HCT116 (cell line): ENCODE results near the gene CATSPERZ. TPM values are rescaled to one million over a fixed set of nuclear protein-coding genes. Genes with fewer than 3 reads are reported as not detected.

ENCODE experiments used
- ATAC-seq: fragments of 200-7000 bp; cut with Tn5 transposase; 2 replicates; pipeline ENCODE4 v1.9.1; 2020; ENCODE audit warnings: mild to moderate bottlenecking, moderate library complexity
- BruUV-seq: library from RNA; stranded (reverse); fragments of 400-500 nt; replicated peaks from 2 replicates; lab custom pipeline; 2021; lab: Mats Ljungman, UMichigan
- CTCF ChIA-PET: fragments of 300-600 bp; sonication (Branson Sonifier 250); formaldehyde crosslinking; loops from one replicate; lab custom pipeline; 2021; ENCODE audit warnings: antibody characterized with exemption; lab: Charles Lee
- POLR2A ChIA-PET: fragments of 300-600, 350-600 bp; sonication (Branson Sonifier 250); formaldehyde crosslinking; loops from one replicate; lab custom pipeline; 2021; ENCODE audit warnings: antibody characterized with exemption; lab: Charles Lee
- RAD21 ChIA-PET, 2 experiments: fragments of 300-600 bp; sonication (Branson Sonifier 250); formaldehyde crosslinking; loops; one replicate each; lab custom pipeline; 2023; ENCODE audit warnings: low total read pairs in 2 of 2; ENCODE audit not compliant: uncharacterized antibody in 2 of 2, unreplicated experiment in 2 of 2, low non-redundant PET in 1 of 2; lab: Charles Lee
- DNase-seq: peaks from one replicate; pipeline ENCODE4 v3.0.0-alpha.2; 2010; ENCODE audit warnings: low read depth, low spot score
- H2AFZ ChIP-seq: fragments of 200-600 bp; shearing (Covaris generic), sonication (generic); 2 replicates; pipeline ENCODE4 v1.6.1; 2017; ENCODE audit warnings: low read depth, mixed run types, mixed read lengths, antibody characterized with exemption, low read length; ENCODE audit not compliant: poor library complexity, severe bottlenecking
- H3K27ac ChIP-seq: 2 replicates; pipeline ENCODE4 v1.5.1; 2012; ENCODE audit warnings: low read depth, low read length
- H3K27me3 ChIP-seq: fragments of 200-600 bp; sonication (generic); 2 replicates; pipeline ENCODE4 v1.6.1; 2016; ENCODE audit warnings: mixed run types, low read length, mixed read lengths; ENCODE audit not compliant: insufficient read depth
- H3K36me3 ChIP-seq, 2 experiments: fragments of 200-500 bp in 1 of 2; fragments of 200-600 bp in 1 of 2; sonication (Bioruptor generic) in 1 of 2; sonication (generic) in 1 of 2; 2 replicates each; pipeline versions ENCODE4 v1.5.1 to v1.6.1; 2014 to 2016; ENCODE audit warnings: low read length in 2 of 2, inconsistent platforms in 1 of 2, mixed read lengths in 1 of 2, mixed run types in 1 of 2; ENCODE audit not compliant: insufficient read depth in 2 of 2, control insufficient read depth in 1 of 2
- H3K4me1 ChIP-seq, 2 experiments: fragments of 200-600 bp in 1 of 2; sonication (generic) in 1 of 2; 2 replicates each; pipeline versions ENCODE4 v1.5.1 to v1.6.1; 2012 to 2017; ENCODE audit warnings: low read length in 2 of 2, inconsistent platforms in 1 of 2, mild to moderate bottlenecking in 1 of 2, mixed read lengths in 1 of 2, mixed run types in 1 of 2, moderate library complexity in 1 of 2; ENCODE audit not compliant: insufficient read depth in 2 of 2, control insufficient read depth in 1 of 2
- H3K4me2 ChIP-seq: fragments of 200-600 bp; sonication (generic); 2 replicates; pipeline ENCODE4 v1.6.1; 2017; ENCODE audit warnings: mixed run types, low read length, mixed read lengths
- H3K4me3 ChIP-seq, 2 experiments: fragments of 200-600 bp in 1 of 2; sonication (generic) in 1 of 2; replicated peaks in 1 of 2; 2 replicates each; pipeline ENCODE4 v1.5.1; 2011 to 2016; ENCODE audit warnings: low read length in 2 of 2, control low read depth in 1 of 2, low read depth in 1 of 2, mild to moderate bottlenecking in 1 of 2, mixed read lengths in 1 of 2, mixed run types in 1 of 2
- H3K79me2 ChIP-seq: fragments of 200-600 bp; sonication (generic); 2 replicates; pipeline ENCODE4 v1.6.1; 2017; ENCODE audit warnings: mild to moderate bottlenecking, mixed run types, low read length, moderate library complexity, mixed read lengths; ENCODE audit not compliant: insufficient read depth
- H3K9ac ChIP-seq: fragments of 200-600 bp; sonication (generic); 2 replicates; pipeline ENCODE4 v1.6.1; 2016; ENCODE audit warnings: low read length, mixed read lengths
- H3K9me2 ChIP-seq: fragments of 200-600 bp; sonication (generic), shearing (Covaris generic); 2 replicates; pipeline ENCODE4 v1.6.1; 2017; ENCODE audit warnings: mixed run types, mild to moderate bottlenecking, moderate library complexity; ENCODE audit not compliant: insufficient read depth
- H3K9me3 ChIP-seq, 2 experiments: fragments of 200-500 bp in 1 of 2; fragments of 200-600 bp in 1 of 2; sonication (Bioruptor generic) in 1 of 2; sonication (generic) in 1 of 2; 2 replicates each; pipeline ENCODE4 v1.6.1; 2014 to 2017; ENCODE audit warnings: low read length in 2 of 2, mixed read lengths in 2 of 2, inconsistent platforms in 1 of 2, low read depth in 1 of 2, mild to moderate bottlenecking in 1 of 2, mixed run types in 1 of 2, moderate library complexity in 1 of 2; ENCODE audit not compliant: control insufficient read depth in 1 of 2, insufficient read depth in 1 of 2
- H4K20me1 ChIP-seq: fragments of 200-600 bp; sonication (generic), shearing (Covaris generic); 2 replicates; pipeline ENCODE4 v1.6.1; 2017; ENCODE audit warnings: mixed run types, mild to moderate bottlenecking, moderate library complexity; ENCODE audit not compliant: insufficient read depth
- CEBPB ChIP-seq: IDR thresholded peaks from 2 replicates; pipeline ENCODE4 v1.6.1; 2012; ENCODE audit warnings: low read depth
- EGR1 ChIP-seq: IDR thresholded peaks from 2 replicates; pipeline ENCODE4 v1.6.1; 2012; ENCODE audit warnings: low read depth
- ELF1 ChIP-seq: IDR thresholded peaks from 2 replicates; pipeline ENCODE4 v1.6.1; 2012; ENCODE audit warnings: low read depth, borderline replicate concordance
- EZH2 ChIP-seq: fragments of 200-600 bp; sonication (generic); IDR thresholded peaks from 2 replicates; pipeline ENCODE4 v1.6.1; 2017; ENCODE audit warnings: antibody characterized with exemption, mixed run types
- EZH2phosphoT487 ChIP-seq: fragments of 200-600 bp; IDR thresholded peaks from 2 replicates; pipeline ENCODE4 v1.6.1; 2018; ENCODE audit warnings: antibody characterized with exemption, borderline replicate concordance
- FOSL1 ChIP-seq: IDR thresholded peaks from 2 replicates; pipeline ENCODE4 v1.6.1; 2012; ENCODE audit warnings: low read depth
- JUND ChIP-seq: IDR thresholded peaks from 2 replicates; pipeline ENCODE4 v1.6.1; 2012
- POLR2A ChIP-seq: IDR thresholded peaks from 2 replicates; pipeline ENCODE4 v1.7.0; 2011; ENCODE audit warnings: borderline replicate concordance; ENCODE audit not compliant: insufficient read depth, insufficient read length; ENCODE audit errors: extremely low read depth
- POLR2AphosphoS5 ChIP-seq: IDR thresholded peaks from 2 replicates; pipeline ENCODE4 v1.6.1; 2011; ENCODE audit warnings: mild to moderate bottlenecking, low read depth, low read length, moderate library complexity
- RAD21 ChIP-seq: IDR thresholded peaks from 2 replicates; pipeline ENCODE4 v1.6.1; 2012; ENCODE audit warnings: low read depth, mild to moderate bottlenecking
- SP1 ChIP-seq: IDR thresholded peaks from 2 replicates; pipeline ENCODE4 v1.6.1; 2012; ENCODE audit warnings: low read depth
- SRF ChIP-seq: IDR thresholded peaks from 2 replicates; pipeline ENCODE4 v1.6.1; 2012; ENCODE audit warnings: low read depth
- ZFX ChIP-seq: fragments of 450-650 bp; IDR thresholded peaks from 2 replicates; pipeline ENCODE4 v1.6.1; 2017
- ZNF274 ChIP-seq: fragments of 200-500 bp; sonication (Bioruptor generic); IDR thresholded peaks from 2 replicates; pipeline ENCODE4 v1.6.1; 2014; ENCODE audit warnings: mild to moderate bottlenecking, low read depth, low read length, inconsistent platforms
- intact Hi-C: fragments of 100-400 bp; cut with micrococcal nuclease; formaldehyde crosslinking; loops from 2 replicates; pipeline ENCODE4 v1.10.0; 2022
- total RNA-seq: library from RNA; stranded (reverse); gene quantifications from one replicate; pipeline ENCODE4 v1.2.1, GENCODE V29; 2021; ENCODE audit not compliant: unreplicated experiment
- TF ChIP-seq, protein P1 (sequence below), 3 experiments: fragments of 200-600 bp in 1 of 3; sonication (generic) in 1 of 3; IDR thresholded peaks in 2 of 3; conservative IDR thresholded peaks in 1 of 3; 2 replicates each; pipeline ENCODE4 v1.5.1; 2012 to 2017; ENCODE audit warnings: low read depth in 2 of 3, low read length in 2 of 3, antibody characterized with exemption in 1 of 3, borderline replicate concordance in 1 of 3, control low read depth in 1 of 3, mild to moderate bottlenecking in 1 of 3, mixed read lengths in 1 of 3, mixed run types in 1 of 3, moderate library complexity in 1 of 3; ENCODE audit not compliant: insufficient read depth in 1 of 3
- TF ChIP-seq, protein P2 (sequence below): IDR thresholded peaks from 2 replicates; pipeline ENCODE4 v1.6.1; 2012

CATSPERZ gene
- total RNA-seq, 1 experiment from 2014 or later = 1.7 TPM

DNA sequence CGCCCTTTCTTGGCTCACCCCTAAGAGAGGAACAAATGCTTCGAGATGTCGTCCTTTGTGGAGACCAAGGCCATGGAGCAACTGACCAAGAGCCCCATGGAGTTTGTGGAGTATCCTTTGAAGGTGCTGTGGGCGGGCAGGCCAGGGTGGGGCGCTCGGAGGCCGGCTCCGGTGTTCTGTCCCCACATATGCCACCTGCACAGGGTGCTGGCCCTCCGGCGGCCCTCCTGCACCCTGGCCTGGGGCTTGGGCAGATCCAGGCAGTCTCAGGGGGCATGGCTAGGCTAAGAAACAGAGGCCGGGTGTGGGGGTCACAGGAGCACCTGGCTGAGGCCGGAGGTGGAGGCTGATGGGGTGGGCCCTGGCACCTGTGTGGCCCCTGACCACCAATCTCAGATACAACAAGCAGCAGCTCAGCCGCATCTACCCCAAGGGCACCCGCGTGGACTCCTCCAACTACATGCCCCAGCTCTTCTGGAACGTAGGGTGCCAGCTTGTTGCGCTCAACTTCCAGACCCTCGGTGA, 38.5 kb upstream of the CATSPERZ start (continued):
- TF ChIP-seq, protein P1, sequence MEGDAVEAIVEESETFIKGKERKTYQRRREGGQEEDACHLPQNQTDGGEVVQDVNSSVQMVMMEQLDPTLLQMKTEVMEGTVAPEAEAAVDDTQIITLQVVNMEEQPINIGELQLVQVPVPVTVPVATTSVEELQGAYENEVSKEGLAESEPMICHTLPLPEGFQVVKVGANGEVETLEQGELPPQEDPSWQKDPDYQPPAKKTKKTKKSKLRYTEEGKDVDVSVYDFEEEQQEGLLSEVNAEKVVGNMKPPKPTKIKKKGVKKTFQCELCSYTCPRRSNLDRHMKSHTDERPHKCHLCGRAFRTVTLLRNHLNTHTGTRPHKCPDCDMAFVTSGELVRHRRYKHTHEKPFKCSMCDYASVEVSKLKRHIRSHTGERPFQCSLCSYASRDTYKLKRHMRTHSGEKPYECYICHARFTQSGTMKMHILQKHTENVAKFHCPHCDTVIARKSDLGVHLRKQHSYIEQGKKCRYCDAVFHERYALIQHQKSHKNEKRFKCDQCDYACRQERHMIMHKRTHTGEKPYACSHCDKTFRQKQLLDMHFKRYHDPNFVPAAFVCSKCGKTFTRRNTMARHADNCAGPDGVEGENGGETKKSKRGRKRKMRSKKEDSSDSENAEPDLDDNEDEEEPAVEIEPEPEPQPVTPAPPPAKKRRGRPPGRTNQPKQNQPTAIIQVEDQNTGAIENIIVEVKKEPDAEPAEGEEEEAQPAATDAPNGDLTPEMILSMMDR (IDR thresholded peaks at IDR 0.05 in 2 of 3, conservative IDR thresholded peaks at IDR 0.05 in 1 of 3; ENCODE audit: borderline replicate concordance in 1 of 3, insufficient read depth in 1 of 3, low read depth in 2 of 3, low read length in 2 of 3) = no peak
- no peak for TF ChIP-seq EGR1
- no peak for TF ChIP-seq CEBPB
- no peak for TF ChIP-seq SRF
- no peak for TF ChIP-seq ZNF274
- TF ChIP-seq ZFX = no peak
- no peak for TF ChIP-seq POLR2AphosphoS5
- TF ChIP-seq RAD21 = no peak
- no peak for TF ChIP-seq EZH2phosphoT487

DNA sequence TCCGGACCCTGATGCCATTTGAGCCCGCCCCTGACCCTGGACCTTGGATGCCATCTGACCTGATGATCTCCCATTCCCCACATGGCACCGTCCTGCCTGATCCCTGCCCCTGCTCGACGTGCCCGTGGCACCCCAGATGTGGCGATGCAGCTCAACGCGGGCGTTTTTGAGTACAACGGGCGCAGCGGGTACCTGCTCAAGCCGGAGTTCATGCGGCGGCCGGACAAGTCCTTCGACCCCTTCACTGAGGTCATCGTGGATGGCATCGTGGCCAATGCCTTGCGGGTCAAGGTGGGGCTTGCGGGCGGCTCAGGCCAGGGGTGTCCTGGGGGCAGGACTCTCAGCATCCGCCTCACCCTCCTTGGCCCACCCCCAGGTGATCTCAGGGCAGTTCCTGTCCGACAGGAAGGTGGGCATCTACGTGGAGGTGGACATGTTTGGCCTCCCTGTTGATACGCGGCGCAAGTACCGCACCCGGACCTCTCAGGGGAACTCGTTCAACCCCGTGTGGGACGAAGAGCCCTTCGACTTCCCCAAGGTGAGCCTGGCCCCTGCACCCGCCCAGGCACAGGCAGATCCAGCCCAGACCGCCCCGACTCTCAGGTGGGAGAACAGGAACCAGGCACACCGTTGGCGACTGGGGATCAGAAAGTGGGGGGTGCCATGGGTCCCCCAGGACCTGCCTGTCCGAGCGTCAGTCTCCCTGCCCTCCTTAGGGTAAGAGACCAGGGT, 37.7 kb upstream of the CATSPERZ start:
- H3K9ac ChIP-seq = no peak overlapping the region
- peaks cover 0 to 1% of the 10 kb centered on the region in 2 experiments; a peak in 2 of 4 replicates for H3K4me1 ChIP-seq
- no peaks in the 10 kb centered on the region for H3K27me3 ChIP-seq
- no peak overlapping the region for H3K4me3 ChIP-seq
- H3K9me3 ChIP-seq = no peaks in the 10 kb centered on the region
- no peak overlapping the region for H3K4me2 ChIP-seq
- H2AFZ ChIP-seq = no peak overlapping the region
- BruUV-seq = no TSS peak
- TF ChIP-seq JUND = no peak
- no peak for TF ChIP-seq EZH2
- TF ChIP-seq, protein P2, sequence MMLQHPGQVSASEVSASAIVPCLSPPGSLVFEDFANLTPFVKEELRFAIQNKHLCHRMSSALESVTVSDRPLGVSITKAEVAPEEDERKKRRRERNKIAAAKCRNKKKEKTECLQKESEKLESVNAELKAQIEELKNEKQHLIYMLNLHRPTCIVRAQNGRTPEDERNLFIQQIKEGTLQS = no peak
- no peak for TF ChIP-seq POLR2AphosphoS5
- TF ChIP-seq FOSL1 = no peak
- TF ChIP-seq, protein P1 (IDR thresholded peaks at IDR 0.05 in 2 of 3, conservative IDR thresholded peaks at IDR 0.05 in 1 of 3; ENCODE audit: borderline replicate concordance in 1 of 3, insufficient read depth in 1 of 3, low read depth in 2 of 3, low read length in 2 of 3) = no peak
- no peak for TF ChIP-seq EGR1
- no peak for TF ChIP-seq POLR2A
- TF ChIP-seq SP1 = no peak
- no peak for TF ChIP-seq ELF1
- ChIA-PET CTCF (no interaction called here), POLR2A (interaction anchor here (0.9 to 1.3 kb wide), 3 partner anchors 8 to 93 kb away, joined by 3 to 5 read pairs (median 3); no protein-coding TSS in a partner anchor), RAD21 (no interaction called here)
- no peaks in the 10 kb centered on the region for H4K20me1 ChIP-seq
- no peaks in the 10 kb centered on the region for H3K9me2 ChIP-seq
- H3K79me2 ChIP-seq = peaks cover 6% of the 10 kb centered on the region; the same call in 1 of the 2 replicates
- H3K36me3 ChIP-seq = peaks cover 19 to 54% of the 10 kb centered on the region in 2 experiments; a peak in 3 of 4 replicates
- no peak overlapping the region; the same call in 1 of the 2 replicates for H3K27ac ChIP-seq
- DNase-seq (no peak), ATAC-seq (no peak)
- intact Hi-C loops = no loop called here
